ENCODE data around the gene QRSL1. TPM values are rescaled to one million over a fixed set of nuclear protein-coding genes. Genes with fewer than 3 reads are reported as not detected.

QRSL1 gene
- total RNA-seq, 1 donor from 2014 or later: 19.8 TPM

- H3K4me1 Mint-ChIP-seq (ENCODE audit: unreplicated experiment): peaks cover 13% of the 10 kb centered on the region
- DNase-seq (ENCODE audit: extremely low spot score, unreplicated experiment): no peak
- H3K27me3 Mint-ChIP-seq: no peaks in the 10 kb centered on the region
- no peaks in the 10 kb centered on the region for H3K9me3 Mint-ChIP-seq
- no peak overlapping the region for H3K4me3 Mint-ChIP-seq
- H3K36me3 Mint-ChIP-seq: peaks cover 16% of the 10 kb centered on the region
- TF ChIP-seq, protein P1, sequence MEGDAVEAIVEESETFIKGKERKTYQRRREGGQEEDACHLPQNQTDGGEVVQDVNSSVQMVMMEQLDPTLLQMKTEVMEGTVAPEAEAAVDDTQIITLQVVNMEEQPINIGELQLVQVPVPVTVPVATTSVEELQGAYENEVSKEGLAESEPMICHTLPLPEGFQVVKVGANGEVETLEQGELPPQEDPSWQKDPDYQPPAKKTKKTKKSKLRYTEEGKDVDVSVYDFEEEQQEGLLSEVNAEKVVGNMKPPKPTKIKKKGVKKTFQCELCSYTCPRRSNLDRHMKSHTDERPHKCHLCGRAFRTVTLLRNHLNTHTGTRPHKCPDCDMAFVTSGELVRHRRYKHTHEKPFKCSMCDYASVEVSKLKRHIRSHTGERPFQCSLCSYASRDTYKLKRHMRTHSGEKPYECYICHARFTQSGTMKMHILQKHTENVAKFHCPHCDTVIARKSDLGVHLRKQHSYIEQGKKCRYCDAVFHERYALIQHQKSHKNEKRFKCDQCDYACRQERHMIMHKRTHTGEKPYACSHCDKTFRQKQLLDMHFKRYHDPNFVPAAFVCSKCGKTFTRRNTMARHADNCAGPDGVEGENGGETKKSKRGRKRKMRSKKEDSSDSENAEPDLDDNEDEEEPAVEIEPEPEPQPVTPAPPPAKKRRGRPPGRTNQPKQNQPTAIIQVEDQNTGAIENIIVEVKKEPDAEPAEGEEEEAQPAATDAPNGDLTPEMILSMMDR (conservative IDR thresholded peaks at IDR 0.05): no peak
- H3K27ac Mint-ChIP-seq: no peak overlapping the region
Observed at GRCh38 chr6:106631346-106631745, 2.0 kb downstream of the QRSL1 start.

DNA sequence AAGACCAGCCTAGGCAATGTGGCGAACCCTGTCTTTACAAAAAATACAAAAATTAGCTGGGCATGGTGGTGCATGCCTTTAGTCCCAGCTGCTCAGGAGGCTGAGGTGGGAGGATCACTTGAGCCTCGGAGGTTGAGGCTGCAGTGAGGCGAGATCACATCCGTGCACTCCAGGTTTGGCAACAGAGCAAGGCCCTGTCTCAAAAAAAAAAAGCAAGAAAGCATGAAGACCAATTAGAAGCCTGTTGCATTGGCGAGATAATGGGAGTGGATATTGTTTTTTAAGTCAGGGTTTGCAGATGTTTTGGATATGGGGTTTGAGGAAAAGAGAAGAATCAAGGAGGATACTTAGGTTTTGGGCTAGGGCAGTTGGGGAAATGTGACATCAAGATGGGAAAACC is 5.2 kb downstream of the QRSL1 start:
- DNase-seq (ENCODE audit: extremely low spot score, unreplicated experiment): no peak
- Mint-ChIP-seq H3K27me3 (no peaks in the 10 kb centered on the region), H3K27ac (no peak overlapping the region), H3K4me3 (no peak overlapping the region), H3K4me1 (ENCODE audit: unreplicated experiment) (peaks cover 24% of the 10 kb centered on the region), H3K36me3 (peaks cover 28% of the 10 kb centered on the region), H3K9me3 (no peaks in the 10 kb centered on the region)
- TF ChIP-seq, protein P1 (conservative IDR thresholded peaks at IDR 0.05): no peak

DNA sequence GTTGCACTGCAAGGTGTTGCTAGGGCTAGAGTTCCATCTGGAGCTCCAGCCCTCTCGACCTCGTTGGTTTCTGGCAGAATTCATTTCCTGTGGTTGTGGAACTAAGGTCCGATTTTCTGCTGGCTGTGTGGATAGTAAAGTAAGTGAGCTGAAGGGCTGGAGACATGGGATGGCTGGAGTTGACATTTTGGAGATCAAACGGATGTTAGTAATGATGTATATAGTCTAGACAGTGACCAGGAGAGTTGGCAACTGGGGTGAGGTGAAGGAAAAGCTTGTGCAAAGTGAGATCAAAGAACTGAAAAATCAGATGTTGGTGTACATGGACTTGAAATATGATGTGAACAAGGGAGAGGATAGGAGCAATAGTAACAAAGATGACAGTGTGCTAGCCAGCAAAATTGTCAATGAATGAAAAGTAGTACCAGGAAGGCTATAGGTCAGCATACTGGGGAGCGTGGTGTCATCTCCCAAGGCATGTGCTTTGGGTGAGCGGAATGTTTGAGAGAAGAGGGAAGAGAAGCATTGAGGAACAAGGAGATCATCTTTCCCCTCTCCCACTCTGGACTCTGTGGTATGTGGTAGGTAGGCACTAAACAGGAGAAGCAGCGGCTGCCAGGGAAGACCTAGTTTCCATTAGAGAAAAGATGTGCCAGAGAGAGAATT is 7.8 kb downstream of the QRSL1 start:
- DNase-seq (ENCODE audit: extremely low spot score, unreplicated experiment): no peak
- TF ChIP-seq, protein P1 (conservative IDR thresholded peaks at IDR 0.05): no peak
- H3K27ac Mint-ChIP-seq: peak overlapping the region; percentile 5
- no peaks in the 10 kb centered on the region for H3K9me3 Mint-ChIP-seq
- peaks cover 30% of the 10 kb centered on the region for H3K4me1 Mint-ChIP-seq (ENCODE audit: unreplicated experiment)
- H3K4me3 Mint-ChIP-seq: peak overlapping the region; percentile 0
- H3K27me3 Mint-ChIP-seq: no peaks in the 10 kb centered on the region
- H3K36me3 Mint-ChIP-seq: peaks cover 35% of the 10 kb centered on the region

- Mint-ChIP-seq H3K27ac (no peak overlapping the region), H3K4me3 (no peak overlapping the region), H3K4me1 (ENCODE audit: unreplicated experiment) (peaks cover 30% of the 10 kb centered on the region)
Observed at GRCh38 chr6:106637717-106638341, 8.5 kb downstream of the QRSL1 start.

GRCh38 chr6:106639812-106640211 is 10.4 kb downstream of the QRSL1 start:
- Mint-ChIP-seq H3K9me3 (no peaks in the 10 kb centered on the region), H3K36me3 (peaks cover 42% of the 10 kb centered on the region), H3K4me1 (ENCODE audit: unreplicated experiment) (peaks cover 28% of the 10 kb centered on the region), H3K27me3 (no peaks in the 10 kb centered on the region), H3K4me3 (no peak overlapping the region), H3K27ac (no peak overlapping the region)
- TF ChIP-seq, protein P1 (conservative IDR thresholded peaks at IDR 0.05): no peak
- no peak for DNase-seq (ENCODE audit: extremely low spot score, unreplicated experiment)

More at GRCh38 chr6:106637717-106638341, 8.5 kb downstream of the QRSL1 start:
- no peak for DNase-seq (ENCODE audit: extremely low spot score, unreplicated experiment)
- Mint-ChIP-seq H3K36me3 (peaks cover 38% of the 10 kb centered on the region), H3K27me3 (no peaks in the 10 kb centered on the region), H3K9me3 (no peaks in the 10 kb centered on the region)
- TF ChIP-seq, protein P1 (conservative IDR thresholded peaks at IDR 0.05): no peak
